Stomach (tissue), 9 donors: ENCODE data around the gene GPBAR1. TPM values are rescaled to one million over a fixed set of nuclear protein-coding genes. Genes with fewer than 3 reads are reported as not detected.

Experiments
- DNase-seq, 2 donors: peaks; one replicate each; pipeline versions ENCODE4 v3.0.0 to v3.0.0-alpha.2; 2013 to 2019
- H3K27ac ChIP-seq, 5 donors: fragments of 200-600 bp in 4 of 5; sonication (generic) in 4 of 5; one replicate each; pipeline ENCODE4 v1.5.1; 2013 to 2019; ENCODE audit warnings: mild to moderate bottlenecking in 1 of 5, moderate library complexity in 1 of 5
- H3K27me3 ChIP-seq, 3 donors: fragments of 200-600 bp; sonication (generic); one replicate each; pipeline ENCODE4 v1.5.1; 2017 to 2019; ENCODE audit warnings: mixed run types in 1 of 3
- H3K36me3 ChIP-seq, 4 donors: fragments of 200-600 bp; sonication (generic); 1 replicate in 3 of 4; 2 replicates in 1 of 4; pipeline ENCODE4 v1.5.1; 2016 to 2019
- H3K4me1 ChIP-seq, 4 donors: fragments of 200-600 bp; sonication (generic); one replicate each; pipeline ENCODE4 v1.5.1; 2016 to 2019
- H3K4me3 ChIP-seq, 4 donors: fragments of 200-600 bp; sonication (generic) in 3 of 4; one replicate each; pipeline ENCODE4 v1.5.1; 2016 to 2019; ENCODE audit warnings: mild to moderate bottlenecking in 1 of 4
- H3K9me3 ChIP-seq, 4 donors: fragments of 200-600 bp; sonication (generic); one replicate each; pipeline ENCODE4 v1.5.1; 2016 to 2019
- CTCF ChIP-seq, 7 experiments: fragments of 450-650 bp in 4 of 7; fragments of 200-600 bp in 3 of 7; sonication (generic) in 3 of 7; IDR thresholded peaks; one replicate each; pipeline ENCODE4 v1.5.1; 2016 to 2019; ENCODE audit warnings: antibody characterized with exemption in 7 of 7, control low read depth in 2 of 7, mild to moderate bottlenecking in 1 of 7
- EP300 ChIP-seq: sonication (generic); formaldehyde crosslinking; IDR thresholded peaks from one replicate; pipeline ENCODE4 v1.6.1; 2017; ENCODE audit warnings: antibody characterized with exemption
- POLR2A ChIP-seq, 4 donors: fragments of 450-650 bp; IDR thresholded peaks; one replicate each; pipeline ENCODE4 v1.6.1; 2016; ENCODE audit warnings: antibody characterized with exemption in 4 of 4, control low read depth in 2 of 4, mild to moderate bottlenecking in 1 of 4, moderate library complexity in 1 of 4
- POLR2AphosphoS5 ChIP-seq, 3 donors: sonication (generic); formaldehyde crosslinking; IDR thresholded peaks; one replicate each; pipeline ENCODE4 v1.6.1; 2016; ENCODE audit warnings: antibody characterized with exemption in 3 of 3
- WGBS, 5 donors: extraction: QIAGEN DNeasy Blood & Tissue Kit in 3 of 5; methylation state at CpG; one replicate each; pipeline versions ENCODE4 v1.1.5 to v1.1.7; 2013 to 2018; 5-methylcytosine and 5-hydroxymethylcytosine counted together
- intact Hi-C: fragments of 100-400 bp; cut with DNase I; formaldehyde crosslinking; loops from one replicate; pipeline ENCODE4 v1.15.1; 2023; ENCODE audit warnings: low total_unique reads
- polyA plus RNA-seq, 3 donors: library from polyadenylated mRNA; stranded (reverse); fragments of 200-250 nt; gene quantifications; one replicate each; pipeline ENCODE4 v1.2.3, GENCODE V29; 2013
- total RNA-seq, 5 donors: library from RNA; depleted of rRNA; stranded (reverse); fragments of >200 nt; gene quantifications; one replicate each; pipeline versions ENCODE4 v1.1.0 to v1.2.3, GENCODE V29; 2014 to 2016
- donor health status: healthy with polysubstance abuse.
- donor health status: Bipolar disorder and iron deficiency.
- donor health status: healthy.

Gene GPBAR1
- total and polyA plus RNA-seq, 8 donors: 0.45 to 4.8 (median 2.2) TPM

- Histone ChIP-seq H3K4me3 (no peak overlapping the region), H3K27ac (peak overlapping the region in 3 of 5 donors; percentile 5 to 35 (median 5)), H3K36me3 (peaks cover 14 to 51% (median 46%) of the 10 kb centered on the region in 4 donors), H3K27me3 (no peaks in the 10 kb centered on the region), H3K4me1 (peaks cover 53 to 98% (median 79%) of the 10 kb centered on the region in 4 donors), H3K9me3 (no peaks in the 10 kb centered on the region)
- DNase-seq: no peak
- TF ChIP-seq POLR2AphosphoS5 (IDR thresholded peaks at IDR 0.05): no peak
- no peak for TF ChIP-seq CTCF (IDR thresholded peaks at IDR 0.05)
- no peak for TF ChIP-seq EP300
- TF ChIP-seq POLR2A (IDR thresholded peaks at IDR 0.05): no peak
- 50 to 66% (median 59%) methylated on average over 5 of the region's 5 CpGs for WGBS, 5 donors
- intact Hi-C loops: no loop called here
Measured at GRCh38 chr2:218223046-218223445, 37.8 kb upstream of the GPBAR1 start.

- Histone ChIP-seq H3K4me3 (no peak overlapping the region), H3K27me3 (no peaks in the 10 kb centered on the region), H3K9me3 (no peaks in the 10 kb centered on the region), H3K27ac (peak overlapping the region in 1 of 5 donors; percentile 17), H3K36me3 (peaks cover 21 to 62% (median 55%) of the 10 kb centered on the region in 4 donors), H3K4me1 (peaks cover 49 to 98% (median 78%) of the 10 kb centered on the region in 4 donors)
- intact Hi-C loops: no loop called here
- 29 to 66% (median 53%) methylated on average over 1 of the region's 1 CpG for WGBS, 5 donors
- TF ChIP-seq POLR2A (IDR thresholded peaks at IDR 0.05) (no peak), POLR2AphosphoS5 (IDR thresholded peaks at IDR 0.05) (no peak), CTCF (IDR thresholded peaks at IDR 0.05) (no peak), EP300 (no peak)
- no peak for DNase-seq
Measured at GRCh38 chr2:218224186-218224585, 36.6 kb upstream of the GPBAR1 start.

GRCh38 chr2:218226903-218227302 lies 33.9 kb upstream of the GPBAR1 start:
- WGBS, 5 donors: 77 to 83% (median 82%) methylated on average over 3 of the region's 3 CpGs
- H3K36me3 ChIP-seq: peaks cover 30 to 80% (median 73%) of the 10 kb centered on the region in 4 donors
- DNase-seq: no peak
- intact Hi-C loops: no loop called here
- H3K9me3 ChIP-seq: no peaks in the 10 kb centered on the region
- H3K4me1 ChIP-seq: peaks cover 31 to 98% (median 78%) of the 10 kb centered on the region in 4 donors
- TF ChIP-seq EP300: no peak
- H3K4me3 ChIP-seq: no peak overlapping the region
- H3K27ac ChIP-seq: no peak overlapping the region
- no peaks in the 10 kb centered on the region for H3K27me3 ChIP-seq

- Histone ChIP-seq H3K4me3 (no peak overlapping the region), H3K27me3 (no peaks in the 10 kb centered on the region), H3K27ac (peak overlapping the region; percentile 34 to 82 (median 70)), H3K36me3 (peaks cover 30 to 96% (median 87%) of the 10 kb centered on the region in 4 donors), H3K9me3 (no peaks in the 10 kb centered on the region), H3K4me1 (peaks cover 28 to 96% (median 71%) of the 10 kb centered on the region in 4 donors)
- intact Hi-C loops: no loop called here
- no peak for TF ChIP-seq POLR2A (IDR thresholded peaks at IDR 0.05)
- TF ChIP-seq CTCF (IDR thresholded peaks at IDR 0.05): no peak
- TF ChIP-seq EP300: no peak
- TF ChIP-seq POLR2AphosphoS5 (IDR thresholded peaks at IDR 0.05): no peak
- DNase-seq: no peak
- WGBS, 5 donors: 70 to 78% (median 74%) methylated on average over 6 of the region's 6 CpGs
Measured at GRCh38 chr2:218228366-218229090, 32.3 kb upstream of the GPBAR1 start.

- Histone ChIP-seq H3K36me3 (peaks cover 34 to 99% (median 93%) of the 10 kb centered on the region in 4 donors), H3K9me3 (no peaks in the 10 kb centered on the region), H3K27ac (peak overlapping the region in 4 of 5 donors; percentile 60 to 82 (median 70)), H3K4me1 (peaks cover 30 to 98% (median 72%) of the 10 kb centered on the region in 4 donors), H3K4me3 (no peak overlapping the region), H3K27me3 (no peaks in the 10 kb centered on the region)
- TF ChIP-seq POLR2AphosphoS5 (IDR thresholded peaks at IDR 0.05): peak in 2 of 3 donors; percentile 24 to 25
- no peak for TF ChIP-seq CTCF (IDR thresholded peaks at IDR 0.05)
- no peak for TF ChIP-seq POLR2A (IDR thresholded peaks at IDR 0.05)
- no peak for TF ChIP-seq EP300
- intact Hi-C loops: no loop called here
- WGBS, 5 donors: 10 to 21% (median 14%) methylated on average over 3 of the region's 3 CpGs
- peak in 1 of 2 donors; percentile 67 for DNase-seq
Measured at GRCh38 chr2:218229239-218229638, 31.6 kb upstream of the GPBAR1 start.
